AG09309 (cell line): Measurements from ENCODE around the gene MYZAP.

Experiments used
- DNase-seq: peaks from one replicate; pipeline ENCODE4 v3.0.0-alpha.2; 2010; ENCODE audit warnings: low read depth
- H3K4me3 ChIP-seq: 2 replicates; pipeline ENCODE4 v1.5.1; 2011; ENCODE audit warnings: mild to moderate bottlenecking, low read depth, low read length, moderate library complexity; ENCODE audit not compliant: control insufficient read depth
- CTCF ChIP-seq: IDR thresholded peaks from 2 replicates; pipeline ENCODE4 v1.5.1; 2011; ENCODE audit warnings: mild to moderate bottlenecking, low read depth, low read length, inconsistent platforms; ENCODE audit not compliant: insufficient read depth, control insufficient read depth; ENCODE audit errors: missing control alignments

Gene MYZAP

GRCh38 chr15:57559875-57560274 lies 31.8 kb upstream of the MYZAP start:
- peak; percentile 86 for TF ChIP-seq CTCF
- H3K4me3 ChIP-seq = no peak overlapping the region
- no peak for DNase-seq

GRCh38 chr15:57561041-57561711 lies 30.5 kb upstream of the MYZAP start:
- peak; percentile 94 for TF ChIP-seq CTCF
- DNase-seq = peak; percentile 70
- no peak overlapping the region for H3K4me3 ChIP-seq

- TF ChIP-seq CTCF = no peak
- DNase-seq = no peak
- H3K4me3 ChIP-seq = no peak overlapping the region
These were observed 29.4 kb upstream of the MYZAP start for GRCh38 chr15:57562196-57562769.

- TF ChIP-seq CTCF = no peak
- H3K4me3 ChIP-seq = no peak overlapping the region
- DNase-seq = no peak
These were observed 28.3 kb upstream of the MYZAP start for GRCh38 chr15:57563416-57563815.

GRCh38 chr15:57565311-57565710 lies 26.4 kb upstream of the MYZAP start:
- DNase-seq = no peak
- no peak overlapping the region for H3K4me3 ChIP-seq
- TF ChIP-seq CTCF = no peak

- TF ChIP-seq CTCF = no peak
- DNase-seq = no peak
These were observed 24.9 kb upstream of the MYZAP start for GRCh38 chr15:57566834-57567233.

More at GRCh38 chr15:57566834-57567233, 24.9 kb upstream of the MYZAP start:
- no peak overlapping the region for H3K4me3 ChIP-seq
